Measurements from ENCODE around the gene BACH2. TPM values are rescaled to one million over a fixed set of nuclear protein-coding genes. Genes with fewer than 3 reads are reported as not detected.

The BACH2 gene
- total and polyA plus RNA-seq, 10 of the 15 experiments (the other 5 are each of a cell fraction or from before 2014, with no cell fraction given): 0.03 to 0.28 (median 0.04) TPM; not detected in 3

- FAIRE-seq: no peak
- ChIA-PET SMC1A (ENCODE audit: uncharacterized antibody, unreplicated experiment) (interaction anchor here (1.2 kb wide), 1 partner anchor 11 kb away, joined by 3 read pairs; no protein-coding TSS in a partner anchor), POLR2A (no interaction called here), CTCF (no interaction called here), RAD21 (ENCODE audit: unreplicated experiment) (no interaction called here)
- no peak overlapping the region for H2AFZ ChIP-seq (ENCODE audit: control insufficient read depth, low read depth, low read length)
- ATAC-seq: no peak
- H3K4me1 ChIP-seq (ENCODE audit: control insufficient read depth, insufficient read depth, low read length): no peaks in the 10 kb centered on the region
- intact Hi-C loops (cut with micrococcal nuclease; ENCODE audit: unreplicated experiment): no loop called here
- H3K9me3 ChIP-seq (replicated peaks; ENCODE audit: control insufficient read depth, insufficient read depth, low read length): no peaks in the 10 kb centered on the region
- H4K20me1 ChIP-seq (ENCODE audit: control insufficient read depth, insufficient read depth): no peaks in the 10 kb centered on the region
- no peak overlapping the region for H3K4me3 ChIP-seq
- no peak overlapping the region for H3K4me2 ChIP-seq (ENCODE audit: control insufficient read depth, insufficient read depth)
- DNase-seq (ENCODE audit: low read depth, low spot score): no peak
- BruUV-seq (replicated peaks): no TSS peak
- no peak overlapping the region for H3K9ac ChIP-seq (ENCODE audit: control insufficient read depth, insufficient read depth, low read length)
- H3K27ac ChIP-seq (ENCODE audit: control insufficient read depth, insufficient read depth): no peak overlapping the region
- 12% methylated on average over 5 of the region's 5 CpGs for WGBS (ENCODE audit: insufficient coverage, insufficient replicate concordance, low lambda C conversion rate, missing lambda C conversion rate)
- H3K79me2 ChIP-seq (ENCODE audit: control insufficient read depth, insufficient read depth, low read length): no peaks in the 10 kb centered on the region
- H3K36me3 ChIP-seq (ENCODE audit: control insufficient read depth in 2 of 2, insufficient read depth in 2 of 2, low read length in 1 of 2): no peaks in the 10 kb centered on the region
- TF ChIP-seq JUND (IDR thresholded peaks at IDR 0.05; ENCODE audit: low read depth, low read length): no peak
- no peak for TF ChIP-seq ASH2L (IDR thresholded peaks at IDR 0.05; ENCODE audit: borderline replicate concordance, low read depth)
- TF ChIP-seq ATF2 (IDR thresholded peaks at IDR 0.05; ENCODE audit: low read length): no peak
- TF ChIP-seq GATAD2B (conservative IDR thresholded peaks at IDR 0.05; ENCODE audit: low read depth): no peak
- no peak for TF ChIP-seq NFYA (IDR thresholded peaks at IDR 0.05; ENCODE audit: borderline replicate concordance, low read depth, low read length)
- TF ChIP-seq IKZF1 (conservative IDR thresholded peaks at IDR 0.05): no peak
- no peak for TF ChIP-seq E2F4 (IDR thresholded peaks at IDR 0.05; ENCODE audit: low read depth, low read length)
- no peak for TF ChIP-seq SMAD5 (IDR thresholded peaks at IDR 0.05; ENCODE audit: low read depth)
- no peak for TF ChIP-seq REST (IDR thresholded peaks at IDR 0.05; ENCODE audit: low read depth, low read length)
- TF ChIP-seq FOXK2 (IDR thresholded peaks at IDR 0.05): no peak
- no peak for TF ChIP-seq CREB1 (IDR thresholded peaks at IDR 0.05; ENCODE audit: low read depth)
- no peak for TF ChIP-seq CHD2 (IDR thresholded peaks at IDR 0.05; ENCODE audit: borderline replicate concordance, low read depth, low read length)
- TF ChIP-seq EP300 (IDR thresholded peaks at IDR 0.05; ENCODE audit: borderline replicate concordance in 1 of 2, control insufficient read depth in 1 of 2, low read depth in 2 of 2, low read length in 2 of 2): no peak
- no peak for TF ChIP-seq STAT3 (IDR thresholded peaks at IDR 0.05; ENCODE audit: low read depth, low read length)
- no peak for TF ChIP-seq SIN3A (IDR thresholded peaks at IDR 0.05; ENCODE audit: low read depth, low read length)
- TF ChIP-seq ZNF622 (IDR thresholded peaks at IDR 0.05): no peak
- TF ChIP-seq RELB (IDR thresholded peaks at IDR 0.05; ENCODE audit: low read depth): no peak
- in situ Hi-C loops (cut with MboI): no loop called here
- peaks cover 2 to 8% of the 10 kb centered on the region in 2 experiments; a peak in 3 of 4 replicates for H3K27me3 ChIP-seq (replicated peaks in 1 of 2; ENCODE audit: control insufficient read depth in 2 of 2, insufficient read depth in 2 of 2, low read length in 1 of 2)
These were observed 105.8 kb downstream of the BACH2 start for GRCh38 chr6:90190752-90191395.
